ENCODE results near the gene FLNA. TPM values are rescaled to one million over a fixed set of nuclear protein-coding genes. Genes with fewer than 3 reads are reported as not detected.

FLNA gene
- total and polyA plus RNA-seq, 7 experiments from 2014 or later = 96.0 to 1,423 (median 462) TPM

DNA sequence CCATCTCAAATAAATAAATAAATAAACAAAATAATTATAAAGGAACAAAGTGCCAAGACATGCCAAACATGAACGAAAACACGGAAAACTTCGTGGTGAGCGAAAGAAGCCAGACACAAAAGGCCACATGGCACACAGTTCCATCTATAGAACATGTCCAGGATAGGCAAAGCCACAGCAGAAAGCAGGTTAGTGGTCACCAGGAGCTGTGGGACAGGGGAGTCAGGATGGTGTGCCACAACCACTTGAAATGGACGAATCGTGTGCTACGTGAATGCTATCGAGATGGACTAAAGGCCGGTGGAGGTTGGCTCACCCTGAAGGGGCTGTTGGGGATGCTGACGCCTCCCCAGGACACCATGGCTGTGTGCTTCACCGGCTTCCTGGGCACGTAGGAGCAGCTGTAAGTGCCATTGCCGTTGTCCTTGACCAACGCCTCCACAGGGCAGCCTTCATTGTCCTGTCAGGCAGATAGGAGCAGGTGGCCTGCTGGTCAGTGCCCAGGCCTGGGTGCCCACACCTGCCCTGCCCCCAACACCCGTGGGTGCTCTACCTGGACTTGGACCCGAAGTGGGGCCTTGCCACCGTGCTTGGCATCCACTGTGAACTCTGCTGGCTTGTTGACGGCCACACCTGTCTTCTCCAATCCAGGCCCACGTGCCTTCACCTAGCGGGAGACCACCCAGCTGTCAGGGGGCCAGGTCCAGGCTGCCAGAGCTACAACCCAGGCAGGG is 10.6 kb downstream of the FLNA start:
- Histone ChIP-seq H3K27ac (ENCODE audit: low read depth, low read length) (no peak overlapping the region), H3K27me3 (ENCODE audit: control insufficient read depth in 2 of 2, insufficient read depth in 2 of 2, low read length in 2 of 2) (no peaks in the 10 kb centered on the region), H3K9me3 (ENCODE audit: control insufficient read depth in 2 of 3, low read length in 3 of 3) (no peaks in the 10 kb centered on the region), H3K4me1 (ENCODE audit: control insufficient read depth in 2 of 2, insufficient read depth in 2 of 2, low read length in 2 of 2) (peaks cover 16 to 34% of the 10 kb centered on the region in 2 donors), H3K36me3 (ENCODE audit: control insufficient read depth in 2 of 3, insufficient read depth in 3 of 3, low read length in 3 of 3) (peaks cover 40 to 87% (median 45%) of the 10 kb centered on the region in 3 experiments), H3K4me3 (ENCODE audit: low read length) (no peak overlapping the region)
- H3K27ac Mint-ChIP-seq = peak overlapping the region in 1 of 9 donors; percentile 29
- CTCF ChIA-PET = no interaction called here
- peaks cover 0 to 15% (median 0%) of the 10 kb centered on the region in 5 donors for H3K36me3 Mint-ChIP-seq
- intact Hi-C loops (cut with micrococcal nuclease) = no loop called here
- H3K9me3 Mint-ChIP-seq = no peaks in the 10 kb centered on the region
- no peak for ATAC-seq
- no peaks in the 10 kb centered on the region for H3K27me3 Mint-ChIP-seq
- peak overlapping the region in 1 of 10 donors; percentile 20 for H3K4me3 Mint-ChIP-seq
- no peak for DNase-seq
- POLR2A ChIA-PET = interaction anchor here (1.0 kb wide), 1 partner anchor 48 kb away, joined by 4 read pairs; no protein-coding TSS in a partner anchor
- H3K4me1 Mint-ChIP-seq = peaks cover under 1 to 22% (median 11%) of the 10 kb centered on the region in 7 donors

DNA sequence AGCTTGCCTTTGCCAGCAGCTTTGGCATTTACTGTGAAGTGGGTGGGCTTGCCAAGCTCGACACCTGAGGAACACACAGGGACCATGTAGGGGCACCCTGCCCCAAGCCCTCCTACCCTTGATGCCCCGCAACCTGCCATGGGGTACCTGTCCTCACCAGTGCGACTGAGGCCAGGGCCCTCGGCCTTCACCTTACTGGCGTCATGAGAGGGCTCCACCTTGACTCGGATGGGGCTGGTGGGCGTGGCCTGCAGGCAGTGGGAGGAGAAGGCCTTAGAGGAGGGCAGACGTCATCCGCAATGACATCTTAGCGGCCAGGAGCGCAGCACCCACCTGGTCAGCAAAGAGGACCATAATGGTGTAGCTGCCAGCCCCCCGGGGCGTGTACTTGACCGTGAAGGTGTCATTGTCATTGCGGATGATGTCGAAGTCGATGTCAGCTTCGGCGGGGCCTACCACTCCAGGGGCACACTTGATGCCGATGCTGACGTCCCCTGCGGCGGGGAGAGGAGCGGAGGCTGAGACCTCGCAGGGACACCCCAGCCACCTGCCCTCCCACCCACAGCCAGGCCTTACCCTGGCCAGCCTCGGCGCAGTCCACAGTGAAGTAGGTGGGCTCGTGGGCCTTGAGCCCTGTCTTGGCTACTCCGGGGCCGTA is 12.2 kb downstream of the FLNA start:
- intact Hi-C loops (cut with micrococcal nuclease) = no loop called here
- no peaks in the 10 kb centered on the region for H3K9me3 Mint-ChIP-seq
- H3K27ac ChIP-seq (ENCODE audit: low read depth, low read length) = no peak overlapping the region
- no peak overlapping the region for H3K4me3 ChIP-seq (ENCODE audit: low read length)
- peaks cover 7 to 35% of the 10 kb centered on the region in 2 donors for H3K4me1 ChIP-seq (ENCODE audit: control insufficient read depth in 2 of 2, insufficient read depth in 2 of 2, low read length in 2 of 2)
- peak overlapping the region in 1 of 9 donors; percentile 43 for H3K27ac Mint-ChIP-seq
- DNase-seq (no peak), ATAC-seq (no peak)
- ChIA-PET POLR2A (interaction anchor here (0.5 to 1.8 kb wide), 4 partner anchors 13 to 384 kb away, joined by 3 to 9 read pairs (median 4); no protein-coding TSS in a partner anchor), CTCF (interaction anchor here (0.7 kb wide), 1 partner anchor 225 kb away, joined by 3 read pairs; no protein-coding TSS in a partner anchor)
- H3K4me1 Mint-ChIP-seq = peaks cover 4 to 18% (median 8%) of the 10 kb centered on the region in 7 donors
- no peaks in the 10 kb centered on the region for H3K27me3 Mint-ChIP-seq
- peaks cover 44 to 93% (median 55%) of the 10 kb centered on the region in 3 experiments for H3K36me3 ChIP-seq (ENCODE audit: control insufficient read depth in 2 of 3, insufficient read depth in 3 of 3, low read length in 3 of 3)
- peaks cover 0 to 15% (median 0%) of the 10 kb centered on the region in 5 donors for H3K36me3 Mint-ChIP-seq
- no peaks in the 10 kb centered on the region for H3K27me3 ChIP-seq (ENCODE audit: control insufficient read depth in 2 of 2, insufficient read depth in 2 of 2, low read length in 2 of 2)
- H3K4me3 Mint-ChIP-seq = no peak overlapping the region
- H3K9me3 ChIP-seq (ENCODE audit: control insufficient read depth in 2 of 3, low read length in 3 of 3) = no peaks in the 10 kb centered on the region

DNA sequence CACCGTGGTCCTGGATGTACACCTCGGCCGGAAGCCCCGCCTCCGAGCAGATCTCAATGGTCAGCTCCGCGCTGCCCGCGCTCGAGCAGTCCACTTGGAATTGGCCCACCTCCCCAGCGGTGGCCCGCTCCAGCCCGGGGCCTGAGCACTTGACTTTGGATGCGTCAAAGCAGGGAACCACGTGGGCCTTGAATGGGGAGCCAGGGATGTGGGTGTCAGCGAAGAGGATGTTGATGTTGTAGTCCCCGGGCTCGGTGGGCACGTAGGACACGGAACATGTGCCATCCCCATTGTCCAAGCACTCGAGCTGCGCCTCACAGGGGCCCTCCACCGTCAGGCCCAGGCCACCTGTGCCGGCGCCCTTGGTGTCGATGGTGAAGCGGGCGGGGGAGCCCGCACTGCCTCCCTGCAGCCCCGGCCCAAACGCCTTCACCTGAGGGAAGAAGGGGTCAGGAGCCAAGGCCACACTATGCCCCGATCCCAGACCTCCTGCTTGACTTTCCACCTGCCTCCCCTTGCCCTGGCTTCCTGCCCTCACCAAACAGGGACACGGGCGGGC is 14.2 kb downstream of the FLNA start:
- Mint-ChIP-seq H3K27me3 (no peaks in the 10 kb centered on the region), H3K36me3 (peaks cover 0 to 15% (median 0%) of the 10 kb centered on the region in 5 donors), H3K9me3 (no peaks in the 10 kb centered on the region), H3K27ac (peak overlapping the region in 3 of 9 donors; percentile 45 to 63 (median 56)), H3K4me3 (peak overlapping the region in 1 of 10 donors; percentile 20), H3K4me1 (peaks cover 4 to 16% (median 5%) of the 10 kb centered on the region in 7 donors)
- Histone ChIP-seq H3K4me1 (ENCODE audit: control insufficient read depth in 2 of 2, insufficient read depth in 2 of 2, low read length in 2 of 2) (peaks cover 0 to 33% of the 10 kb centered on the region in 2 donors), H3K4me3 (ENCODE audit: low read length) (no peak overlapping the region), H3K36me3 (ENCODE audit: control insufficient read depth in 2 of 3, insufficient read depth in 3 of 3, low read length in 3 of 3) (peaks cover 48 to 93% (median 49%) of the 10 kb centered on the region in 3 experiments), H3K27me3 (ENCODE audit: control insufficient read depth in 2 of 2, insufficient read depth in 2 of 2, low read length in 2 of 2) (no peaks in the 10 kb centered on the region), H3K27ac (ENCODE audit: low read depth, low read length) (no peak overlapping the region), H3K9me3 (ENCODE audit: control insufficient read depth in 2 of 3, low read length in 3 of 3) (no peaks in the 10 kb centered on the region)
- intact Hi-C loops (cut with micrococcal nuclease) = no loop called here
- no peak for DNase-seq
- POLR2A ChIA-PET = no interaction called here
- CTCF ChIA-PET = no interaction called here
- ATAC-seq = no peak

DNA sequence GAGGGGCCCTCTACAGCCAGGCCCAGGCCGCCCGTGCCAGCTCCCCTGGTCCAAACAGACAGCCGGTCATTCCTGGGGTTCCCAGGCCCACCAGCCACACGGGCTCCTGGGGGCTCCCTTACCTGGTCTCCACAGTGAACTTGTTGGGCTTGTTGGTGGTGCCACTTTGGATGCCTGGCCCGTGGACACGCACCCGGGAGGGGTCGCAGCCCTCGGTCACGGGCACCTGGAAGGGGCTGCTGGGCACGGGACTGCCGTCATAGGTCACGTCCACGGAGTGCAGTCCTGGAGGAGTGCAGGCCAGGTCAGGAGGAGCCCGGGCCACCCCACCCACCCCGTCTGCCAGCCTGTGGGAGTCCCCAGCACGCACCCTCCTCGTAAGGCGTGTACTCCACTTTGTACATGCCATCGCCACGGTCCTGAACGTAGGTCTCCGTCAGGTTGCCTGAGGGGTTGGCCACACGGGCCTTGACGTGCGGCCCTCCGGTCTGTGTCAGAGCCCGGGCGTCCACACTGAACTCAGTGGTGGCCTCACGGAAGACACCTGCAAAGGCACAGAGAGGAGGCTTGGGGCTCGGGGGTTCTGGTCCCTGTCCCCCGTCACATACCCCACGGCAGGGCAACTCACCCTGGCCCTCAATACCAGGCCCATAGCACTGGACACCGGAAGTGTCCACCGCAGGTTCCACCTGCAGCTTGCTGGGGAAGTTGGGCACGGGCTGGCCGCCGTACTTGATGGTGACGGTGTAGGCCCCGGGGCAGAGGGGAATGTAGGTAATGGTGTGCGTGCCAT is 14.9 kb downstream of the FLNA start:
- intact Hi-C loops (cut with micrococcal nuclease) = no loop called here
- H3K4me3 Mint-ChIP-seq = no peak overlapping the region
- Histone ChIP-seq H3K36me3 (ENCODE audit: control insufficient read depth in 2 of 3, insufficient read depth in 3 of 3, low read length in 3 of 3) (peaks cover 44 to 93% (median 46%) of the 10 kb centered on the region in 3 experiments), H3K4me3 (ENCODE audit: low read length) (no peak overlapping the region), H3K4me1 (ENCODE audit: control insufficient read depth in 2 of 2, insufficient read depth in 2 of 2, low read length in 2 of 2) (peaks cover 0 to 38% of the 10 kb centered on the region in 2 donors), H3K9me3 (ENCODE audit: control insufficient read depth in 2 of 3, low read length in 3 of 3) (no peaks in the 10 kb centered on the region), H3K27me3 (ENCODE audit: control insufficient read depth in 2 of 2, insufficient read depth in 2 of 2, low read length in 2 of 2) (no peaks in the 10 kb centered on the region), H3K27ac (ENCODE audit: low read depth, low read length) (no peak overlapping the region)
- peaks cover 0 to 12% (median 0%) of the 10 kb centered on the region in 5 donors for H3K36me3 Mint-ChIP-seq
- DNase-seq (no peak), ATAC-seq (no peak)
- H3K27me3 Mint-ChIP-seq = no peaks in the 10 kb centered on the region
- ChIA-PET CTCF (no interaction called here), POLR2A (no interaction called here)
- H3K4me1 Mint-ChIP-seq = peaks cover 4 to 16% (median 5%) of the 10 kb centered on the region in 7 donors
- no peaks in the 10 kb centered on the region for H3K9me3 Mint-ChIP-seq
- H3K27ac Mint-ChIP-seq = no peak overlapping the region

DNA sequence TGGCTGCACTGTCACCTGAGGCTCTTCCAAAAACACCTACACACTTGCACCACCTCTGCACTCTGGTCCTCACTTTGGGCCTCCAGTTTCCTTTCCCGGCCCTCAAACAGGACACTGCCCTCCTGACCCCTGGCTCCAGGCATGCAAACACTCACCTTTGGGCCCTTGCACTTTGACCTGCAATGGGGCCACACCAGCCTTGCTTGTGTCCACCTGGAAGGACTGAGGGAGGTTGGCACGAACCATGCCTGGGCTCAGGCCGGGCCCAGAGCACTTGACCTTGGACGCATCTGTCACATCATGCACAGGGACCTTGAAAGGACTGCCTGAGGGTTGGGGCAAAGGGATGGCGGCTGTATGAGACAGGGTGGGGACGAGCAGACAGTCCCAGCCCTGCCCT is 15.6 kb downstream of the FLNA start:
- Mint-ChIP-seq H3K4me1 (peaks cover 4 to 16% (median 5%) of the 10 kb centered on the region in 7 donors), H3K4me3 (no peak overlapping the region), H3K27ac (peak overlapping the region in 4 of 9 donors; percentile 58 to 85 (median 70)), H3K9me3 (no peaks in the 10 kb centered on the region), H3K36me3 (peaks cover 0 to 11% (median 0%) of the 10 kb centered on the region in 5 donors), H3K27me3 (no peaks in the 10 kb centered on the region)
- H3K4me3 ChIP-seq (ENCODE audit: low read length) = no peak overlapping the region
- CTCF ChIA-PET = no interaction called here
- no peaks in the 10 kb centered on the region for H3K27me3 ChIP-seq (ENCODE audit: control insufficient read depth in 2 of 2, insufficient read depth in 2 of 2, low read length in 2 of 2)
- peaks cover 0 to 45% of the 10 kb centered on the region in 2 donors for H3K4me1 ChIP-seq (ENCODE audit: control insufficient read depth in 2 of 2, insufficient read depth in 2 of 2, low read length in 2 of 2)
- H3K36me3 ChIP-seq (ENCODE audit: control insufficient read depth in 2 of 3, insufficient read depth in 3 of 3, low read length in 3 of 3) = peaks cover 38 to 93% (median 40%) of the 10 kb centered on the region in 3 experiments
- DNase-seq (no peak), ATAC-seq (no peak)
- intact Hi-C loops (cut with micrococcal nuclease) = no loop called here
- POLR2A ChIA-PET = no interaction called here
- no peaks in the 10 kb centered on the region for H3K9me3 ChIP-seq (ENCODE audit: control insufficient read depth in 2 of 3, low read length in 3 of 3)
- peak overlapping the region; percentile 21 for H3K27ac ChIP-seq (ENCODE audit: low read depth, low read length)

DNA sequence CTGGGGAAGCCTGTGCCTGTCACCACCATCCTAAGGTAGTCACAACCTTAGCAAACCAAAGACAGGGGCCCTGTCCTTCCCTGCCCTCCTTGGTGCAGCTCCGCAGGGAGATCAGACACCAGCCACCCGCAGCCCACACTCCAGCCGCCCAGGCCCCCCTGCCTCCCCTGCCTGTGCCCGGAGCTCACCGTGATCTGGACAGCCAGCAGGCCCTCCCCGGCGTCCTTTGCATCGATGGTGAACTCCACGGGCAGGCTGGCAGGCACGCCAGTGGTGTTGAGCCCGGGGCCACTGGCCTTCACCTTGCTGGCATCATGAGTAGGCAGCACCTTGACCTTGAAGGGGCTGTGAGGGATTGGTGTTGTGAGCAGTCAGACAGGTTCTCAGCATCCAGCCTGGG is 16.4 kb downstream of the FLNA start:
- Histone ChIP-seq H3K4me1 (ENCODE audit: control insufficient read depth in 2 of 2, insufficient read depth in 2 of 2, low read length in 2 of 2) (peaks cover under 1 to 52% of the 10 kb centered on the region in 2 donors), H3K27me3 (ENCODE audit: control insufficient read depth in 2 of 2, insufficient read depth in 2 of 2, low read length in 2 of 2) (no peaks in the 10 kb centered on the region), H3K36me3 (ENCODE audit: control insufficient read depth in 2 of 3, insufficient read depth in 3 of 3, low read length in 3 of 3) (peaks cover 35 to 96% (median 44%) of the 10 kb centered on the region in 3 experiments), H3K4me3 (ENCODE audit: low read length) (no peak overlapping the region), H3K9me3 (ENCODE audit: control insufficient read depth in 2 of 3, low read length in 3 of 3) (no peaks in the 10 kb centered on the region), H3K27ac (ENCODE audit: low read depth, low read length) (no peak overlapping the region)
- no peaks in the 10 kb centered on the region for H3K27me3 Mint-ChIP-seq
- H3K4me3 Mint-ChIP-seq = no peak overlapping the region
- no peak overlapping the region for H3K27ac Mint-ChIP-seq
- ATAC-seq (no peak), DNase-seq (no peak)
- ChIA-PET CTCF (no interaction called here), POLR2A (no interaction called here)
- H3K4me1 Mint-ChIP-seq = peaks cover 4 to 16% (median 9%) of the 10 kb centered on the region in 7 donors
- intact Hi-C loops (cut with micrococcal nuclease) = no loop called here
- H3K9me3 Mint-ChIP-seq = no peaks in the 10 kb centered on the region
- H3K36me3 Mint-ChIP-seq = peaks cover 0 to 13% (median 0%) of the 10 kb centered on the region in 5 donors
